Measurements from ENCODE around the gene HUNK. TPM values are rescaled to one million over a fixed set of nuclear protein-coding genes. Genes with fewer than 3 reads are reported as not detected.

Gene HUNK
- total and polyA plus RNA-seq, 2 experiments from 2014 or later = 1.6 to 5.1 TPM

- TF ChIP-seq CTCF (conservative IDR thresholded peaks at IDR 0.05; ENCODE audit: low read depth in 2 of 2) (no peak), STAT1 (IDR thresholded peaks at IDR 0.05; ENCODE audit: unreplicated experiment) (no peak), POLR2AphosphoS5 (IDR thresholded peaks at IDR 0.05; ENCODE audit: low read depth) (no peak), EZH2 (IDR thresholded peaks at IDR 0.05; ENCODE audit: low read depth, unreplicated experiment) (no peak), EZH2phosphoT487 (IDR thresholded peaks at IDR 0.05; ENCODE audit: unreplicated experiment) (no peak)
Measured at GRCh38 chr21:31860851-31861250, 12.0 kb upstream of the HUNK start (continued).

- Histone ChIP-seq H2AFZ (no peak overlapping the region), H3K9me2 (ENCODE audit: insufficient read depth) (no peaks in the 10 kb centered on the region), H3K27me3 (ENCODE audit: insufficient read depth) (no peaks in the 10 kb centered on the region), H3K4me2 (no peak overlapping the region), H3K79me2 (replicated peaks; ENCODE audit: insufficient read depth) (no peaks in the 10 kb centered on the region), H4K20me1 (replicated peaks; ENCODE audit: insufficient read depth) (no peaks in the 10 kb centered on the region), H3F3A (replicated peaks; ENCODE audit: low read depth) (no peaks in the 10 kb centered on the region), H3K36me3 (ENCODE audit: insufficient read depth) (no peaks in the 10 kb centered on the region), H3K4me3 (no peak overlapping the region), H3K4me1 (ENCODE audit: insufficient read depth) (peaks cover 9% of the 10 kb centered on the region), H3K27ac (ENCODE audit: low read depth) (no peak overlapping the region)
- no peaks in the 10 kb centered on the region for H3K36me3 Mint-ChIP-seq (ENCODE audit: low read depth)
- peaks cover 1% of the 10 kb centered on the region for H3K27me3 Mint-ChIP-seq (ENCODE audit: insufficient read depth, low read depth, poor library complexity)
- ATAC-seq (no peak), DNase-seq (ENCODE audit: low spot score) (no peak)
- H3K9me3 Mint-ChIP-seq = no peaks in the 10 kb centered on the region; the same call in 2 of the 3 replicates
- H3K4me3 Mint-ChIP-seq = no peak overlapping the region
- no peak overlapping the region for H3K27ac Mint-ChIP-seq
- H3K4me1 Mint-ChIP-seq = no peaks in the 10 kb centered on the region
- no peak for TF ChIP-seq ZNF462 (CRISPR knock-in tag; IDR thresholded peaks at IDR 0.05)
- TF ChIP-seq ZNF114 (CRISPR knock-in tag; IDR thresholded peaks at IDR 0.05) = no peak
- TF ChIP-seq EZH2 (IDR thresholded peaks at IDR 0.05; ENCODE audit: low read depth, unreplicated experiment) = no peak
- no peak for TF ChIP-seq STAT1 (IDR thresholded peaks at IDR 0.05; ENCODE audit: unreplicated experiment)
- no peak for TF ChIP-seq CTCF (conservative IDR thresholded peaks at IDR 0.05; ENCODE audit: low read depth in 2 of 2)
- no peak for TF ChIP-seq ZNF331 (CRISPR knock-in tag; IDR thresholded peaks at IDR 0.05; ENCODE audit: low read depth)
- no peak for TF ChIP-seq REST (IDR thresholded peaks at IDR 0.05; ENCODE audit: unreplicated experiment)
- TF ChIP-seq ETS1 (IDR thresholded peaks at IDR 0.05) = no peak
Measured at GRCh38 chr21:31862078-31862477, 10.7 kb upstream of the HUNK start.
